Measurements from ENCODE around the gene GET4. TPM values are rescaled to one million over a fixed set of nuclear protein-coding genes. Genes with fewer than 3 reads are reported as not detected.

The GET4 gene
- total RNA-seq, 1 donor from 2014 or later = 17.2 TPM

GRCh38 chr7:889025-889390 is 12.7 kb downstream of the GET4 start:
- TF ChIP-seq EZH2phosphoT487 (IDR thresholded peaks at IDR 0.05) = no peak
- no peak for TF ChIP-seq CTCF (IDR thresholded peaks at IDR 0.05)
- no peak for TF ChIP-seq EZH2 (IDR thresholded peaks at IDR 0.05)
- H3K4me1 ChIP-seq = no peaks in the 10 kb centered on the region
- no peaks in the 10 kb centered on the region for H3K4me1 Mint-ChIP-seq
- H3K36me3 ChIP-seq = no peaks in the 10 kb centered on the region
- no peaks in the 10 kb centered on the region for H3F3A ChIP-seq (ENCODE audit: low read depth)
- no peaks in the 10 kb centered on the region for H3K9me3 ChIP-seq (ENCODE audit: low read depth)
- peaks cover 7% of the 10 kb centered on the region for H3K27me3 Mint-ChIP-seq (ENCODE audit: insufficient read depth, low read depth)
- H3K9me3 Mint-ChIP-seq = no peaks in the 10 kb centered on the region
- no peak for DNase-seq (ENCODE audit: low spot score)
- H3K36me3 Mint-ChIP-seq = peaks cover 19% of the 10 kb centered on the region
- no peaks in the 10 kb centered on the region for H3K27me3 ChIP-seq
- no peak overlapping the region for H3K4me3 ChIP-seq
- H3K9ac ChIP-seq = no peak overlapping the region
- no peak overlapping the region for H2AFZ ChIP-seq (replicated peaks)
- H3K27ac Mint-ChIP-seq = no peak overlapping the region
- H3K27ac ChIP-seq = no peak overlapping the region
- peaks cover 55% of the 10 kb centered on the region for H4K20me1 ChIP-seq (ENCODE audit: low read depth)
- no peak overlapping the region for H3K4me2 ChIP-seq
- peaks cover 48% of the 10 kb centered on the region for H3K79me2 ChIP-seq (ENCODE audit: low read depth)
- no peak overlapping the region for H3K4me3 Mint-ChIP-seq

- Mint-ChIP-seq H3K9me3 (no peaks in the 10 kb centered on the region), H3K4me1 (no peaks in the 10 kb centered on the region), H3K36me3 (peaks cover 19% of the 10 kb centered on the region), H3K27ac (no peak overlapping the region), H3K4me3 (no peak overlapping the region), H3K27me3 (ENCODE audit: insufficient read depth, low read depth) (peaks cover 7% of the 10 kb centered on the region)
- no peak overlapping the region for H3K4me3 ChIP-seq
- TF ChIP-seq EZH2phosphoT487 (IDR thresholded peaks at IDR 0.05) (no peak), CTCF (IDR thresholded peaks at IDR 0.05) (no peak), EZH2 (IDR thresholded peaks at IDR 0.05) (no peak)
- DNase-seq (ENCODE audit: low spot score) = no peak
- peaks cover 52% of the 10 kb centered on the region for H4K20me1 ChIP-seq (ENCODE audit: low read depth)
- H2AFZ ChIP-seq (replicated peaks) = no peak overlapping the region
- no peaks in the 10 kb centered on the region for H3K36me3 ChIP-seq
- no peaks in the 10 kb centered on the region for H3F3A ChIP-seq (ENCODE audit: low read depth)
- H3K9ac ChIP-seq = no peak overlapping the region
- no peaks in the 10 kb centered on the region for H3K9me3 ChIP-seq (ENCODE audit: low read depth)
- H3K79me2 ChIP-seq (ENCODE audit: low read depth) = peaks cover 44% of the 10 kb centered on the region
- H3K27ac ChIP-seq = no peak overlapping the region
- H3K4me2 ChIP-seq = no peak overlapping the region
- no peaks in the 10 kb centered on the region for H3K27me3 ChIP-seq
- no peaks in the 10 kb centered on the region for H3K4me1 ChIP-seq
These were observed 13.0 kb downstream of the GET4 start for GRCh38 chr7:889391-889790.

- DNase-seq (ENCODE audit: low spot score) = no peak
- H3K4me3 ChIP-seq = no peak overlapping the region
- no peak overlapping the region for H3K9ac ChIP-seq
- H2AFZ ChIP-seq (replicated peaks) = no peak overlapping the region
- no peak overlapping the region for H3K27ac Mint-ChIP-seq
- TF ChIP-seq EZH2phosphoT487 (IDR thresholded peaks at IDR 0.05) (no peak), EZH2 (IDR thresholded peaks at IDR 0.05) (no peak), CTCF (IDR thresholded peaks at IDR 0.05) (no peak)
- H3K4me2 ChIP-seq = no peak overlapping the region
- peaks cover 30% of the 10 kb centered on the region for H3K79me2 ChIP-seq (ENCODE audit: low read depth)
- no peaks in the 10 kb centered on the region for H3K27me3 ChIP-seq
- H3K36me3 ChIP-seq = no peaks in the 10 kb centered on the region
- peaks cover 19% of the 10 kb centered on the region for H3K36me3 Mint-ChIP-seq
- peaks cover 39% of the 10 kb centered on the region for H4K20me1 ChIP-seq (ENCODE audit: low read depth)
- H3K27ac ChIP-seq = no peak overlapping the region
- no peaks in the 10 kb centered on the region for H3K9me3 Mint-ChIP-seq
- H3K27me3 Mint-ChIP-seq (ENCODE audit: insufficient read depth, low read depth) = peaks cover 7% of the 10 kb centered on the region
- no peaks in the 10 kb centered on the region for H3K4me1 ChIP-seq
- H3K4me3 Mint-ChIP-seq = no peak overlapping the region
- no peaks in the 10 kb centered on the region for H3K4me1 Mint-ChIP-seq
- H3F3A ChIP-seq (ENCODE audit: low read depth) = no peaks in the 10 kb centered on the region
- no peaks in the 10 kb centered on the region for H3K9me3 ChIP-seq (ENCODE audit: low read depth)
These were observed 14.5 kb downstream of the GET4 start for GRCh38 chr7:890868-891267.
